Esophagus muscularis mucosa (tissue), 4 donors: Measurements from ENCODE around the gene C1orf174. TPM values are rescaled to one million over a fixed set of nuclear protein-coding genes. Genes with fewer than 3 reads are reported as not detected.
"Not testable (repeated sequence)": the region's sequence is repeated elsewhere in the genome, so short reads cannot be mapped to it uniquely, and the experiment has no call there.

ENCODE experiments used
- DNase-seq: peaks from one replicate; pipeline ENCODE4 v3.0.0-alpha.2; 2017; ENCODE audit errors: extremely low spot score
- H3K27ac ChIP-seq, 4 donors: fragments of 200-600 bp; sonication (generic); replicated peaks in 1 of 4; 1 replicate in 3 of 4; 2 replicates in 1 of 4; pipeline ENCODE4 v1.5.1; 2016 to 2019; ENCODE audit warnings: mild to moderate bottlenecking in 1 of 4
- H3K27me3 ChIP-seq, 4 donors: fragments of 200-600 bp; sonication (generic); one replicate each; pipeline versions ENCODE4 v1.5.1 to v1.6.0; 2016 to 2019
- H3K36me3 ChIP-seq, 4 donors: fragments of 200-600 bp; sonication (generic); one replicate each; pipeline ENCODE4 v1.5.1; 2016 to 2019
- H3K4me1 ChIP-seq, 4 donors: fragments of 200-600 bp; sonication (generic); one replicate each; pipeline ENCODE4 v1.5.1; 2016 to 2019
- H3K4me3 ChIP-seq, 4 donors: fragments of 200-600 bp; sonication (generic); 1 replicate in 2 of 4; 2 replicates in 2 of 4; pipeline ENCODE4 v1.5.1; 2016 to 2019; ENCODE audit warnings: mild to moderate bottlenecking in 4 of 4, moderate library complexity in 1 of 4
- H3K9me3 ChIP-seq, 4 donors: fragments of 200-600 bp; sonication (generic); 1 replicate in 3 of 4; 2 replicates in 1 of 4; pipeline ENCODE4 v1.5.1; 2016 to 2019
- CTCF ChIP-seq, 3 experiments: fragments of 200-600 bp in 2 of 3; fragments of 450-650 bp in 1 of 3; sonication (generic) in 2 of 3; IDR thresholded peaks; one replicate each; pipeline ENCODE4 v1.5.1; 2017 to 2019; ENCODE audit warnings: antibody characterized with exemption in 3 of 3, mild to moderate bottlenecking in 2 of 3, moderate library complexity in 1 of 3
- EP300 ChIP-seq: sonication (generic); formaldehyde crosslinking; IDR thresholded peaks from one replicate; pipeline ENCODE4 v1.6.1; 2017; ENCODE audit warnings: antibody characterized with exemption
- POLR2A ChIP-seq: fragments of 450-650 bp; IDR thresholded peaks from one replicate; pipeline ENCODE4 v1.6.1; 2017; ENCODE audit warnings: antibody characterized with exemption, moderate library complexity, mild to moderate bottlenecking, low read depth
- POLR2AphosphoS5 ChIP-seq, 2 donors: sonication (generic); formaldehyde crosslinking; IDR thresholded peaks; one replicate each; pipeline ENCODE4 v1.6.1; 2017; ENCODE audit warnings: antibody characterized with exemption in 2 of 2
- WGBS: methylation state at CpG from one replicate; pipeline ENCODE4 v1.1.5; 2018; 5-methylcytosine and 5-hydroxymethylcytosine counted together
- intact Hi-C: fragments of 100-400 bp; cut with DNase I; formaldehyde crosslinking; loops from one replicate; pipeline ENCODE4 v1.15.1; 2023
- total RNA-seq, 4 donors: library from RNA; depleted of rRNA; stranded (reverse); fragments of >200 nt; gene quantifications; one replicate each; pipeline versions ENCODE4 v1.1.0 to v1.2.1, GENCODE V29; 2016

Gene C1orf174
- total RNA-seq, 4 donors from 2014 or later, result 25.0 to 35.1 (median 27.6) TPM

GRCh38 chr1:3921765-3922164 lies 21.7 kb upstream of the C1orf174 start:
- intact Hi-C loops, result loop anchor here (10.0 kb wide), 1 partner anchor 1963 kb away; no protein-coding TSS in a partner anchor
- 73% methylated on average over 8 of the region's 8 CpGs for whole genome bisulfite sequencing
- Histone ChIP-seq H3K27me3 (peaks cover 0 to 63% (median 2%) of the 10 kb centered on the region in 4 donors), H3K36me3 (no peaks in the 10 kb centered on the region), H3K4me3 (no peak overlapping the region), H3K4me1 (peaks cover 0 to 8% (median 0%) of the 10 kb centered on the region in 4 donors), H3K9me3 (no peaks in the 10 kb centered on the region), H3K27ac (no peak overlapping the region)
- TF ChIP-seq POLR2A, result no peak
- no peak for TF ChIP-seq CTCF (IDR thresholded peaks at IDR 0.05)
- no peak for TF ChIP-seq EP300
- TF ChIP-seq POLR2AphosphoS5 (IDR thresholded peaks at IDR 0.05), result no peak
- no peak for DNase-seq

DNA sequence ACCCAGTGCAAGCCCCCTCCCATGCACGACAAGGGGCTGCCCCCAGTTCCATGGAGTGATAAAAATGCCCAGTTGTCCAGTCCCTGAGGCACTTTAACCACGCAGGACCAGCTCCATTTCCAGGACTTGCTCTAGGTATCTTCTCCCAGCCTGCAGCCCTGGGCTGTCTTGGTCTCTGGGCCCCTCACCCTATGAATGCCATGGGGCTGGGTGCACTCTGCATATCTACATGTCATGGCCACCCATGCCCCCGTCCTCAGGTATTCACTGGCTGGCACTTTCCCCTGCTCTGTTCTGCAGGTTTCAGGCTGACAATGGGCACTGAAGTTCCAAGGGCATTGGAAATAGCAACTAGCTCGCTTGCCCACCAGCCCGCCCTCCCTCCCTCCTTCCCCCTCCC lies 19.6 kb upstream of the C1orf174 start:
- Histone ChIP-seq H3K36me3 (no peaks in the 10 kb centered on the region), H3K4me3 (no peak overlapping the region), H3K4me1 (peaks cover 0 to 8% (median 0%) of the 10 kb centered on the region in 4 donors), H3K27me3 (peaks cover 0 to 61% (median 2%) of the 10 kb centered on the region in 4 donors), H3K27ac (no peak overlapping the region), H3K9me3 (no peaks in the 10 kb centered on the region)
- TF ChIP-seq CTCF (IDR thresholded peaks at IDR 0.05) (no peak), EP300 (no peak), POLR2AphosphoS5 (IDR thresholded peaks at IDR 0.05) (no peak), POLR2A (no peak)
- WGBS, result 83% methylated on average over 4 of the region's 5 CpGs
- intact Hi-C loops, result loop anchor here (10.0 kb wide), 1 partner anchor 1965 kb away; no protein-coding TSS in a partner anchor
- DNase-seq, result no peak

- peaks cover 0 to 8% (median 0%) of the 10 kb centered on the region in 4 donors for H3K4me1 ChIP-seq
- no peak overlapping the region for H3K27ac ChIP-seq
- H3K27me3 ChIP-seq, result peaks cover 0 to 58% (median 2%) of the 10 kb centered on the region in 4 donors
- 76% methylated on average over 11 of the region's 15 CpGs for WGBS
- DNase-seq, result no peak
- no peaks in the 10 kb centered on the region for H3K9me3 ChIP-seq
- H3K4me3 ChIP-seq, result no peak overlapping the region
- H3K36me3 ChIP-seq, result no peaks in the 10 kb centered on the region
- intact Hi-C loops, result no loop called here
- no peak for TF ChIP-seq CTCF (IDR thresholded peaks at IDR 0.05)
- TF ChIP-seq EP300, result no peak
- no peak for TF ChIP-seq POLR2A
- TF ChIP-seq POLR2AphosphoS5 (IDR thresholded peaks at IDR 0.05), result no peak
Observed at GRCh38 chr1:3918966-3919611, 19.0 kb upstream of the C1orf174 start.

DNA sequence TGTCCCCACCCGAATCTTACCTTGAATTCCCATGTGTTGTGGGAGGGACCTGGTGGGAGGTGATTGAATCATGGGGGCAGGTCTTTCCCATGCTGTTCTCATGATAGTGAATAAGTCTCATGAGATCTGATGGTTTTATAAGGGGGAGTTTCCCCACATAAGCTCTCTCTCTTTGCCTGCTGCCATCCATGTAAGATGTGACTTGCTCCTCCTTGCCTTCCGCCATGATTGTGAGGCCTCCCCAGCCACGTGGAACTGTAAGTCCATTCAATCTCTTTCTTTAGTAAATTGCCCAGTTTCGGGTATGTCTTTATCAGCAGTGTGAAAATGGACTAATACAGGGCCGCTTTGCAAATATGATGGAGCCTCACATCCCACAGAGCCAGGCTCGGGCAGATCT lies 18.3 kb upstream of the C1orf174 start:
- H3K4me3 ChIP-seq, DNase-seq, H3K9me3 ChIP-seq, H3K27ac ChIP-seq, intact Hi-C loops, H3K36me3 ChIP-seq, H3K4me1 ChIP-seq: not testable (repeated sequence)
- 87% methylated on average over 6 of the region's 6 CpGs for WGBS
- peaks cover 0 to 53% (median 2%) of the 10 kb centered on the region in 4 donors for H3K27me3 ChIP-seq

GRCh38 chr1:3917761-3918160 lies 17.7 kb upstream of the C1orf174 start:
- no peak for DNase-seq
- Histone ChIP-seq H3K9me3 (no peaks in the 10 kb centered on the region), H3K27ac (no peak overlapping the region), H3K36me3 (no peaks in the 10 kb centered on the region), H3K4me3 (no peak overlapping the region), H3K27me3 (peaks cover 0 to 52% (median 2%) of the 10 kb centered on the region in 4 donors), H3K4me1 (peaks cover 0 to 1% (median 0%) of the 10 kb centered on the region in 4 donors)
- intact Hi-C loops, result no loop called here
- TF ChIP-seq CTCF (IDR thresholded peaks at IDR 0.05) (no peak), EP300 (no peak), POLR2AphosphoS5 (IDR thresholded peaks at IDR 0.05) (no peak), POLR2A (no peak)
- 80% methylated on average over 7 of the region's 8 CpGs for WGBS
